Mesothelial cell of epicardium (in vitro differentiated cells): ENCODE results near the gene ZNF701. TPM values are rescaled to one million over a fixed set of nuclear protein-coding genes. Genes with fewer than 3 reads are reported as not detected.
A peak's percentile ranks its signal among the peaks of the same experiment; 100 is the strongest.
"Not testable (repeated sequence)": the region's sequence is repeated elsewhere in the genome, so short reads cannot be mapped to it uniquely, and the experiment has no call there.

Experiments used
- DNase-seq, 2 experiments: peaks; one replicate each; pipeline ENCODE4 v3.0.0; 2021; ENCODE audit warnings: low spot score in 2 of 2; ENCODE audit not compliant: unreplicated experiment in 2 of 2
- H3K27ac Mint-ChIP-seq: 2 replicates; pipeline ENCODE4 v1.8.0; 2021; ENCODE audit warnings: mixed read lengths
- H3K27me3 Mint-ChIP-seq: 2 replicates; pipeline ENCODE4 v1.8.0; 2021; ENCODE audit warnings: low read depth, mixed read lengths
- H3K36me3 Mint-ChIP-seq: 2 replicates; pipeline ENCODE4 v1.8.0; 2021; ENCODE audit warnings: mixed read lengths
- H3K4me1 Mint-ChIP-seq: 2 replicates; pipeline ENCODE4 v1.8.0; 2021; ENCODE audit warnings: mixed read lengths
- H3K4me3 Mint-ChIP-seq: 2 replicates; pipeline ENCODE4 v1.8.0; 2021; ENCODE audit warnings: mild to moderate bottlenecking, moderate library complexity, mixed read lengths
- H3K9me3 Mint-ChIP-seq: 2 replicates; pipeline ENCODE4 v1.8.0; 2021; ENCODE audit warnings: mixed read lengths
- CTCF ChIP-seq: fragments of 200-600 bp; sonication (generic); IDR thresholded peaks from one replicate; pipeline ENCODE4 v1.5.0; 2021; ENCODE audit warnings: antibody characterized with exemption; ENCODE audit not compliant: unreplicated experiment
- total RNA-seq: library from RNA; stranded (reverse); gene quantifications from 3 replicates; pipeline ENCODE4 v1.2.1, GENCODE V29; 2021

The ZNF701 gene
- total RNA-seq, 1 donor from 2014 or later: 26.3 TPM

GRCh38 chr19:52532480-52532879, 37.6 kb upstream of the ZNF701 start:
- H3K4me1 Mint-ChIP-seq: peaks cover 36% of the 10 kb centered on the region
- H3K9me3 Mint-ChIP-seq: no peaks in the 10 kb centered on the region
- no peak overlapping the region for H3K27ac Mint-ChIP-seq
- no peak for TF ChIP-seq CTCF
- H3K4me3 Mint-ChIP-seq: no peak overlapping the region
- no peaks in the 10 kb centered on the region for H3K27me3 Mint-ChIP-seq
- no peak for DNase-seq
- no peaks in the 10 kb centered on the region for H3K36me3 Mint-ChIP-seq

GRCh38 chr19:52533901-52534300, 36.2 kb upstream of the ZNF701 start:
- peak overlapping the region; percentile 84 for H3K4me3 Mint-ChIP-seq
- peak overlapping the region; percentile 85 for H3K27ac Mint-ChIP-seq
- peaks cover 28% of the 10 kb centered on the region for H3K4me1 Mint-ChIP-seq
- H3K9me3 Mint-ChIP-seq: no peaks in the 10 kb centered on the region
- DNase-seq: no peak
- no peaks in the 10 kb centered on the region for H3K27me3 Mint-ChIP-seq
- H3K36me3 Mint-ChIP-seq: no peaks in the 10 kb centered on the region
- no peak for TF ChIP-seq CTCF

DNA sequence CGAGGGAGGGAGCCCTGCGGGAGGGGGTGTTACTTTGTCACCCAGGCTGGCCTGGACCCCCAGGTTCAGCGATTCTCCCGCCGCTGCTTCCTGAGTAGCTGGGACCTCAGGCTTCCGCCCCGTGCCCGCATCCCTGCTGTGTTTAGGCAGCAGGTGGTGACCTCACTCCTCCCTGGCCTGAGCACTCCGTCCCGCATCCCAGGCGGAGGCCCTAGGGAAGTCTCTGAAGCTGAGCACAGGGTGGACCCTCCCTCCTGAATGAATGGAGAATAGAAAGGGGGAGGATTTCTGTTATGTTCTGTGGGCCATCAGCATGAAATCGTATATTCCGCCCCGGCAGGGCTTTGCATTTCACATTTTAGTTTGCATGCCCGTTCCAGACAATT, 34.7 kb upstream of the ZNF701 start:
- H3K36me3 Mint-ChIP-seq, H3K27me3 Mint-ChIP-seq, H3K9me3 Mint-ChIP-seq, DNase-seq: not testable (repeated sequence)
- H3K4me3 Mint-ChIP-seq: peak overlapping the region; percentile 84
- peaks cover 25% of the 10 kb centered on the region for H3K4me1 Mint-ChIP-seq
- peak overlapping the region; percentile 34 for H3K27ac Mint-ChIP-seq

GRCh38 chr19:52535771-52536447, 34.2 kb upstream of the ZNF701 start:
- peaks cover 2% of the 10 kb centered on the region for H3K36me3 Mint-ChIP-seq
- peak overlapping the region; percentile 90 for H3K27ac Mint-ChIP-seq
- peaks cover 25% of the 10 kb centered on the region for H3K4me1 Mint-ChIP-seq
- peak overlapping the region; percentile 84 for H3K4me3 Mint-ChIP-seq
- TF ChIP-seq CTCF: peak; percentile 44
- no peaks in the 10 kb centered on the region for H3K27me3 Mint-ChIP-seq
- peak; percentile 76 to 78 for DNase-seq
- H3K9me3 Mint-ChIP-seq: no peaks in the 10 kb centered on the region

DNA sequence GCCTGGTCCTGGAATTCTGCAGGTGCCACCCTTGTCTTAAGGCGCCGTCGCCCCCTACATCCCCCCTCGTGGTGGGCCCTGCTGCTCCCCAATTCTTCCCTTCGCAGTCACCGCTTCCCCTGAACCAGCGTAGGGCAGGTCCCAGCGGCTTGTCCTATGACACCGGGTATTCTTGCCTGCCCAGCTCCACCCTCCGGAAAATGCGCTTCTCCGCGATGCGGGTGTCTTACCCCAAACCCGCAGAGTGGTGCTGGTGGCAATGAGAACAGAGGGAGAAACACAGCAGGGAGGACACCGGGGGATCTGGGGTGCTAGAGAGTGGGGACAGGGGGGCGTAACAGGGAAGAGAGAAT, 33.7 kb upstream of the ZNF701 start:
- TF ChIP-seq CTCF: no peak
- Mint-ChIP-seq H3K27ac (peak overlapping the region; percentile 90), H3K27me3 (no peaks in the 10 kb centered on the region), H3K36me3 (peaks cover 2% of the 10 kb centered on the region), H3K9me3 (no peaks in the 10 kb centered on the region), H3K4me3 (peak overlapping the region; percentile 84), H3K4me1 (peaks cover 25% of the 10 kb centered on the region)
- DNase-seq: no peak

- H3K27me3 Mint-ChIP-seq, H3K36me3 Mint-ChIP-seq, H3K9me3 Mint-ChIP-seq, H3K27ac Mint-ChIP-seq, DNase-seq, H3K4me3 Mint-ChIP-seq: not testable (repeated sequence)
- H3K4me1 Mint-ChIP-seq: peaks cover 20% of the 10 kb centered on the region
Observed at GRCh38 chr19:52538815-52539214, 31.3 kb upstream of the ZNF701 start.

DNA sequence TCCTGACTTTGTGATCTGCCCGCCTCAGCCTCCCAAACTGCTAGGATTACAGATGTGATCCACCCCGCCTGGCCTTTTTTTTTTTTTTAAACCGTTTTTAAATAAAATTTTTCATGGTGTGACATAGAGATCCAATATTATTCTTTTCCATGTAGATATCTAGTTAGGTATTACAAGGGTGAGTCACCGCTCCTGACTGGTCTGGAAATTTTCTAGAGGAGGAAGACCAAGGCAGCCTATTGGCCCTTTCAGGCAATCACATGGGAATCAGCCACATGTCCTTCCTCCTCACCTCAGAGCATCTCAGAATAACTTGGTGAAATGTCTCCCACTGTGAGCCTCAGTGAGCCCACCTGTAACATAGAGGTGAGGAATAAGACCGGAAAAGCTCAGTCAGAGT, 28.9 kb upstream of the ZNF701 start:
- peaks cover 16% of the 10 kb centered on the region for H3K36me3 Mint-ChIP-seq
- H3K27ac Mint-ChIP-seq, DNase-seq, H3K27me3 Mint-ChIP-seq, H3K4me1 Mint-ChIP-seq, H3K9me3 Mint-ChIP-seq, H3K4me3 Mint-ChIP-seq: not testable (repeated sequence)
